ENCODE results near the gene SEMA5A. TPM values are rescaled to one million over a fixed set of nuclear protein-coding genes. Genes with fewer than 3 reads are reported as not detected.

Gene SEMA5A
- total RNA-seq, 1 donor from 2014 or later: 1.6 TPM

DNA sequence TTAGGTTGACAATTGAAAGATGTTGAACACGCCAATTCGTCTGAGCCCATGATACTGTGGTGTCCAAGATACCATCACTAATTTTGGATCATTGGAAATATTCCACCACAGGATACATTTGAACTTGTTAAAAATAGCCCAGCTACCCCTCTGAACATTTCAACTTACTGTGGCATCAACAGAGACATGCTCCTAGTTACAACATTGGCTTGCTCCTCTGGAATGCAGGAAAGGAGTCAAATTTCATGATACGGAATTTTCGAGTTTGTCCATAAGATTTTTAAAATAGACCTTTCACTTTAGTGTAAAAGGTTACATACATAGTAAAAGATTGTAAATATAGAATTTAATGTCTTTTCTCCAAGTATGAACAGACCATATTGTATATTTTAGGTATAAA is 12.8 kb downstream of the SEMA5A start:
- no peak overlapping the region for H3K4me3 ChIP-seq (ENCODE audit: low read depth, low read length)
- DNase-seq (ENCODE audit: low read depth): no peak
- no peak for FAIRE-seq
- no peaks in the 10 kb centered on the region for H3K36me3 ChIP-seq (ENCODE audit: control insufficient read depth, insufficient read depth, low read length)
- peaks cover 1% of the 10 kb centered on the region for H3K27me3 ChIP-seq (ENCODE audit: control insufficient read depth, insufficient read depth, low read length)
- TF ChIP-seq, protein P1, sequence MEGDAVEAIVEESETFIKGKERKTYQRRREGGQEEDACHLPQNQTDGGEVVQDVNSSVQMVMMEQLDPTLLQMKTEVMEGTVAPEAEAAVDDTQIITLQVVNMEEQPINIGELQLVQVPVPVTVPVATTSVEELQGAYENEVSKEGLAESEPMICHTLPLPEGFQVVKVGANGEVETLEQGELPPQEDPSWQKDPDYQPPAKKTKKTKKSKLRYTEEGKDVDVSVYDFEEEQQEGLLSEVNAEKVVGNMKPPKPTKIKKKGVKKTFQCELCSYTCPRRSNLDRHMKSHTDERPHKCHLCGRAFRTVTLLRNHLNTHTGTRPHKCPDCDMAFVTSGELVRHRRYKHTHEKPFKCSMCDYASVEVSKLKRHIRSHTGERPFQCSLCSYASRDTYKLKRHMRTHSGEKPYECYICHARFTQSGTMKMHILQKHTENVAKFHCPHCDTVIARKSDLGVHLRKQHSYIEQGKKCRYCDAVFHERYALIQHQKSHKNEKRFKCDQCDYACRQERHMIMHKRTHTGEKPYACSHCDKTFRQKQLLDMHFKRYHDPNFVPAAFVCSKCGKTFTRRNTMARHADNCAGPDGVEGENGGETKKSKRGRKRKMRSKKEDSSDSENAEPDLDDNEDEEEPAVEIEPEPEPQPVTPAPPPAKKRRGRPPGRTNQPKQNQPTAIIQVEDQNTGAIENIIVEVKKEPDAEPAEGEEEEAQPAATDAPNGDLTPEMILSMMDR (IDR thresholded peaks at IDR 0.05; ENCODE audit: insufficient read depth, low read length, severe bottlenecking): no peak

DNA sequence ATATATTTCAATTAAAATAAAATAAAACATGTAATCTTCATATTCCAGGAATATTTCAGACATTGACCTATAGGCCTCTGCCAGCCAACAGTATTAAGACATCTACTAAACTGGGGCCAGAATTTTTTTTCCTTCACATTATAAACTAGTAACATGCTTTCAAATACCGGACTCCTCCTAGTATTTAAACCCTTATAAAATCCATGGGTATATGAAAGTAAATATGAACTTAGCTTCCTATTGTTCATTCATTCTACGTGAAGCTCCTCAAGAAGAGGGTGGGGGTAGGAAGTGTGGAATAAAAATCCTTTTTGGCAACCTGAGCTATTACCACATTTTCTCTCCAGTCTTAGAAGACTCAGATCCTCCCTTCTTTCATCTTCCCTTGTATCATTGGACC is 16.4 kb downstream of the SEMA5A start:
- H3K4me3 ChIP-seq (ENCODE audit: low read depth, low read length): no peak overlapping the region
- H3K36me3 ChIP-seq (ENCODE audit: control insufficient read depth, insufficient read depth, low read length): no peaks in the 10 kb centered on the region
- TF ChIP-seq, protein P1 (IDR thresholded peaks at IDR 0.05; ENCODE audit: insufficient read depth, low read length, severe bottlenecking): no peak
- H3K27me3 ChIP-seq (ENCODE audit: control insufficient read depth, insufficient read depth, low read length): peaks cover 1% of the 10 kb centered on the region
- DNase-seq (ENCODE audit: low read depth) (no peak), FAIRE-seq (no peak)

DNA sequence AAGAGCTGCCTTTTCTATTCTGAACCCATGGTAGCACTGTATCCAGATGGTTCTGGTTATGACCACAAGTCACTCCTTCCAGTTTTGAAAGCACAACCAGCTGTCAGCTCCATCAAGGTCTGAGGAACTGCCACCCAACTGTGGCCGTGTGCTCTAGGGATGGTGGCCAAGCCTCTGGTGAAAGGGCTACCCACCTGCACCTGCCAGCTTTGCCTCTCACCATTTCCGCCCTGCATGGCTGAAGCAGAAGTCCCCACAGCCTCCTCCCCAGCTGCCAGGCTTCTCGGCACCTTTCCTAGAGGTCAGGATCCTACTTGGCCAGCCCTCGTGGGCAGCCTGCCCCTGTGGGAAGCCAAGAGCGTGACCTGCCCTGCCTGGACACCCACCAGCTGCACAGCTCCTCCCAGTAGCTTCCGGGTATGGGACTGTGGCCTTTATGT is 16.8 kb downstream of the SEMA5A start:
- no peak overlapping the region for H3K4me3 ChIP-seq (ENCODE audit: low read depth, low read length)
- TF ChIP-seq, protein P1 (IDR thresholded peaks at IDR 0.05; ENCODE audit: insufficient read depth, low read length, severe bottlenecking): no peak
- no peak for FAIRE-seq
- DNase-seq (ENCODE audit: low read depth): no peak
- no peaks in the 10 kb centered on the region for H3K36me3 ChIP-seq (ENCODE audit: control insufficient read depth, insufficient read depth, low read length)
- peaks cover 1% of the 10 kb centered on the region for H3K27me3 ChIP-seq (ENCODE audit: control insufficient read depth, insufficient read depth, low read length)

DNA sequence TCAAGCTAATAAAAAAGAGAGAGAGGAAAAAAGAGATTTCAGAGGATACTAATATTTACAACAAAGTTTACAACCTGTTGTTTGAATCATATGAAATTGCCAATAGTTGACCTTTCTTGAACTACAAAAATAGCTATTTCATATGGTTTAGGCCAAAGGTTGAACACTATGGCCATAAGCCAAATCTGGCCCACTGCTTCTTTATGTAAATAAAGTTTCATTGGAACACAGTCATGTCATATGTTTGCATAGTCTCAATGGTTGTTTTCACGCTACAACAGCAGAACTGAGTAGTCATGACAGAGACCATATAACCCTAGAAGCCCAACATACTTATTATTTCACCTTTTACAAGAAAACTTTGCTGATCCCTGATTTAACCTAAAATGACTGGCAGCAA is 20.9 kb downstream of the SEMA5A start:
- FAIRE-seq: no peak

DNA sequence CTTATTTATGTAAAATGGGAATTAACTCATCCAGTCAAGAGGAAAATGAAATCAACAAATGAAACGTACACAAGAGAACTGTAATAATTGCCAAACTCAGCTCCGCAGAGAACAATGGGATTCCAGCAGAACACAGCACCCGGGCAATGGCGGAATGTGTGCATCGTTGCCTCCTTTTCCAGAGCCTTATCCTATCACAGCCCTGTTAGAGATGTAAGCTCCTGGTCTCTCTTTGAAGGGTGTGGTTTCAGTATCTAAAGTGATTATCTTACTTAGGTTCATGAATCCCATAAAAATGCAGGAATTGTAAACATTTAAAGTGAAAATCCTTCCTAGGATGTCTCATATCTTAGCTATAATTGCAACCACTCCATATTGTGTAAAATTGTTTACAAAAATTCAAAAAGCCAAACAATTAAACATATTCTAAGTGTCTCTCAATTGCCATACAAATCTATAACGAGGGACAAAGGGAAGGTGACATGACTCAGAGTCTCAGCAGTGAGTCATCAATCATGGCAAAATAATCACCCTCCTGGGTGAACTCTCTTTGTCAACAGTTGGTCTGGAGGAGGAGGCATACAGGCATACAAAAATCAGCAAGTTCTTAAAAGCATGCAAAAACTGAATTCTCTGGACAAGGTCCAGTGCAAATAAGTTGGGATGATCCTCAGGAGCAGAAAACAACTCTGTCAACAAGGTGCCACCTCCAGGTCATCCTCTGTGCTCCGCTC is 22.6 kb downstream of the SEMA5A start:
- H3K27me3 ChIP-seq (ENCODE audit: control insufficient read depth, insufficient read depth, low read length): no peaks in the 10 kb centered on the region
- FAIRE-seq (no peak), DNase-seq (ENCODE audit: low read depth) (peak; percentile 64)
- TF ChIP-seq, protein P1 (IDR thresholded peaks at IDR 0.05; ENCODE audit: insufficient read depth, low read length, severe bottlenecking): no peak
- no peaks in the 10 kb centered on the region for H3K36me3 ChIP-seq (ENCODE audit: control insufficient read depth, insufficient read depth, low read length)
- H3K4me3 ChIP-seq (ENCODE audit: low read depth, low read length): no peak overlapping the region

More for the DNA sequence above, 20.9 kb downstream of the SEMA5A start:
- no peaks in the 10 kb centered on the region for H3K36me3 ChIP-seq (ENCODE audit: control insufficient read depth, insufficient read depth, low read length)
- no peaks in the 10 kb centered on the region for H3K27me3 ChIP-seq (ENCODE audit: control insufficient read depth, insufficient read depth, low read length)
- no peak for DNase-seq (ENCODE audit: low read depth)
- TF ChIP-seq, protein P1 (IDR thresholded peaks at IDR 0.05; ENCODE audit: insufficient read depth, low read length, severe bottlenecking): no peak
- H3K4me3 ChIP-seq (ENCODE audit: low read depth, low read length): no peak overlapping the region

DNA sequence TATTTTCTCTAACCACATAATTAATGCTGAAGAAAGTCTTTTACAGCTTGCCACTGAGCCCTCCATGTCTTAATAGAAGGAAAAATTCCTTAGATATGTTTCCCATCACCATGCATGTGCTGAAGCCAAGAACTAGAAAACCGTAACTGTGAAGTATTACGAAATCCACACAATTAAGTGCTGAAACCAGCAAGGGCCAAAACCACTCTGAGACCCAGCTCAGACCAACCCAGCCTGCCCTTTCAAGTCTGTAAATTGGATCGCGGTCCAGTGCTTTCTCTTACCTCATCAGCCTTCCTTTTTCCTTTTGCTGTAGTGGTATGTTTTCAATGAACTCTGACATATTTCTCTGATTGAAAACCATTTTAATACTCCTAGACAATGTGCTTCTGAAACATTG is 26.3 kb downstream of the SEMA5A start:
- Histone ChIP-seq H3K36me3 (ENCODE audit: control insufficient read depth, insufficient read depth, low read length) (no peaks in the 10 kb centered on the region), H3K27me3 (ENCODE audit: control insufficient read depth, insufficient read depth, low read length) (peaks cover 2% of the 10 kb centered on the region), H3K4me3 (ENCODE audit: low read depth, low read length) (no peak overlapping the region)
- no peak for DNase-seq (ENCODE audit: low read depth)
- TF ChIP-seq, protein P1 (IDR thresholded peaks at IDR 0.05; ENCODE audit: insufficient read depth, low read length, severe bottlenecking): no peak
- FAIRE-seq: no peak

Data from bronchial epithelial cell (primary cell).